Measurements from ENCODE around the gene APEX1.
A peak's percentile ranks its signal among the peaks of the same experiment; 100 is the strongest.

The APEX1 gene

GRCh38 chr14:20429801-20430669 lies 25.0 kb upstream of the APEX1 start:
- DNase-seq (ENCODE audit: low read depth): no peak
- H3K4me3 ChIP-seq (ENCODE audit: low read depth, low read length): no peak overlapping the region
- TF ChIP-seq MAX (IDR thresholded peaks at IDR 0.05; ENCODE audit: low read depth, low read length) (no peak), CTCF (IDR thresholded peaks at IDR 0.05; ENCODE audit: low read depth, low read length) (no peak), MYC (IDR thresholded peaks at IDR 0.05; ENCODE audit: low read depth, low read length) (no peak), POLR2A (IDR thresholded peaks at IDR 0.05; ENCODE audit: extremely low read depth, insufficient read length) (no peak)

GRCh38 chr14:20434701-20435581 lies 20.1 kb upstream of the APEX1 start:
- DNase-seq (ENCODE audit: low read depth): no peak
- no peak overlapping the region for H3K4me3 ChIP-seq (ENCODE audit: low read depth, low read length)
- TF ChIP-seq POLR2A (IDR thresholded peaks at IDR 0.05; ENCODE audit: extremely low read depth, insufficient read length) (no peak), MAX (IDR thresholded peaks at IDR 0.05; ENCODE audit: low read depth, low read length) (no peak), MYC (IDR thresholded peaks at IDR 0.05; ENCODE audit: low read depth, low read length) (no peak), CTCF (IDR thresholded peaks at IDR 0.05; ENCODE audit: low read depth, low read length) (no peak)

GRCh38 chr14:20435582-20436362 lies 19.3 kb upstream of the APEX1 start, which contains the start of gene KLHL33:
TSS of gene KLHL33 (minus strand) at chr14:20436166. CDS start at chr14:20435811, 355 bp downstream.
- no peak for TF ChIP-seq MYC (IDR thresholded peaks at IDR 0.05; ENCODE audit: low read depth, low read length)
- no peak for TF ChIP-seq CTCF (IDR thresholded peaks at IDR 0.05; ENCODE audit: low read depth, low read length)
- no peak for TF ChIP-seq POLR2A (IDR thresholded peaks at IDR 0.05; ENCODE audit: extremely low read depth, insufficient read length)
- no peak for TF ChIP-seq MAX (IDR thresholded peaks at IDR 0.05; ENCODE audit: low read depth, low read length)
- no peak for DNase-seq (ENCODE audit: low read depth)
- no peak within 1 kb of the TSS for H3K4me3 ChIP-seq (ENCODE audit: low read depth, low read length)

- no peak for DNase-seq (ENCODE audit: low read depth)
- TF ChIP-seq MAX (IDR thresholded peaks at IDR 0.05; ENCODE audit: low read depth, low read length) (no peak), POLR2A (IDR thresholded peaks at IDR 0.05; ENCODE audit: extremely low read depth, insufficient read length) (no peak), CTCF (IDR thresholded peaks at IDR 0.05; ENCODE audit: low read depth, low read length) (no peak), MYC (IDR thresholded peaks at IDR 0.05; ENCODE audit: low read depth, low read length) (no peak)
- no peak overlapping the region for H3K4me3 ChIP-seq (ENCODE audit: low read depth, low read length)
These were observed 18.7 kb upstream of the APEX1 start for GRCh38 chr14:20436363-20436755.

GRCh38 chr14:20438664-20439063 lies 16.4 kb upstream of the APEX1 start:
- no peak for TF ChIP-seq POLR2A (IDR thresholded peaks at IDR 0.05; ENCODE audit: extremely low read depth, insufficient read length)
- DNase-seq (ENCODE audit: low read depth): peak; percentile 44
- no peak overlapping the region for H3K4me3 ChIP-seq (ENCODE audit: low read depth, low read length)
